ENCODE results near the gene TSSK2.

Gene TSSK2

DNA sequence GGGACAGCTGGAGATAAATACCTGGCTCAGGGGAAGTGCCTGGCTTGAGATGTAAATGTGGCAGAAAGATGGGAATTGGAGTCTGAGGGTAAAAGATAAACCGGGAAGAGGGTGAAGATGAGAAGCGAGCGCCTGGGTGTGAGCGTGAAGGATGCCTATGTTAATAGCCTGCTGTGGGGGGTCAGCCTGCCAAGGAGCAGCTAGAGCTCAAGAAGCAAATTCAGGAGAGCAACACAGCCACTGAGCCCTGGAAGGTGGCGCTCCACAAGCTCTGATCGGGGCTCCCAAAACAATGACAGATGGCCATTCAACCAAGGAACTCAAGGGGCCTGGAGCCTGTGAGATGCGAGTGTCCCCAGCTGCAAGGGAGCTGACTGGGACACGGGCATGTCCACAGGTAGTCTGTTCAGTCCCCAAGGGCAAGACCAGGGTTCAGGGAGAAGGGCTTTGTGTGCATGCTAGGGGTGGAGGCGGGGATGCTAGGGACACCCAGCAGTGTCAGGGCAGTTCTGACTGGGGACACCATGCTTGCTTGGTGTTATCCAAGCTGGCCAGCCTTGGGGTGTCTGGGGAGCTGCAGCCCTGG, 16.2 kb downstream of the TSSK2 start:
- no peaks in the 10 kb centered on the region for H3K9me3 ChIP-seq (ENCODE audit: low read length)
- H3K27ac ChIP-seq (ENCODE audit: low read depth, low read length, poor library complexity, severe bottlenecking) = no peak overlapping the region
- H3K9me2 ChIP-seq (ENCODE audit: low read depth, low read length) = no peaks in the 10 kb centered on the region
- no peaks in the 10 kb centered on the region for H4K20me1 ChIP-seq (ENCODE audit: insufficient read depth, low read length)
- peaks cover 12% of the 10 kb centered on the region for H3K4me1 ChIP-seq (ENCODE audit: insufficient read depth, low read length, severe bottlenecking)
- H3K4me2 ChIP-seq (ENCODE audit: low read length) = no peak overlapping the region
- H3K36me3 ChIP-seq (ENCODE audit: insufficient read depth, low read length) = peaks cover 4% of the 10 kb centered on the region; the same call in 1 of the 2 replicates
- H3F3A ChIP-seq (ENCODE audit: insufficient read depth, low read length) = no peaks in the 10 kb centered on the region
- no peak overlapping the region for H2AFZ ChIP-seq (ENCODE audit: low read length)
- no peaks in the 10 kb centered on the region for H3K27me3 ChIP-seq (ENCODE audit: insufficient read depth, low read length)
- 0 out of 2 replicates have a peak, but pooled peaks cover 5% of the 10 kb centered on the region for H3K79me2 ChIP-seq (ENCODE audit: insufficient read depth, low read length)
- no peak overlapping the region for H3K4me3 ChIP-seq (ENCODE audit: low read depth, low read length, poor library complexity, severe bottlenecking)
- no peak overlapping the region for H3K9ac ChIP-seq (ENCODE audit: low read length)
- no peak for TF ChIP-seq EZH2 (IDR thresholded peaks at IDR 0.05; ENCODE audit: borderline replicate concordance, low read length)
- TF ChIP-seq, protein P1, sequence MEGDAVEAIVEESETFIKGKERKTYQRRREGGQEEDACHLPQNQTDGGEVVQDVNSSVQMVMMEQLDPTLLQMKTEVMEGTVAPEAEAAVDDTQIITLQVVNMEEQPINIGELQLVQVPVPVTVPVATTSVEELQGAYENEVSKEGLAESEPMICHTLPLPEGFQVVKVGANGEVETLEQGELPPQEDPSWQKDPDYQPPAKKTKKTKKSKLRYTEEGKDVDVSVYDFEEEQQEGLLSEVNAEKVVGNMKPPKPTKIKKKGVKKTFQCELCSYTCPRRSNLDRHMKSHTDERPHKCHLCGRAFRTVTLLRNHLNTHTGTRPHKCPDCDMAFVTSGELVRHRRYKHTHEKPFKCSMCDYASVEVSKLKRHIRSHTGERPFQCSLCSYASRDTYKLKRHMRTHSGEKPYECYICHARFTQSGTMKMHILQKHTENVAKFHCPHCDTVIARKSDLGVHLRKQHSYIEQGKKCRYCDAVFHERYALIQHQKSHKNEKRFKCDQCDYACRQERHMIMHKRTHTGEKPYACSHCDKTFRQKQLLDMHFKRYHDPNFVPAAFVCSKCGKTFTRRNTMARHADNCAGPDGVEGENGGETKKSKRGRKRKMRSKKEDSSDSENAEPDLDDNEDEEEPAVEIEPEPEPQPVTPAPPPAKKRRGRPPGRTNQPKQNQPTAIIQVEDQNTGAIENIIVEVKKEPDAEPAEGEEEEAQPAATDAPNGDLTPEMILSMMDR (IDR thresholded peaks at IDR 0.05; ENCODE audit: low read length) = no peak

GRCh38 chr22:19148417-19149046, 17.4 kb downstream of the TSSK2 start:
- no peaks in the 10 kb centered on the region for H3F3A ChIP-seq (ENCODE audit: insufficient read depth, low read length)
- H3K4me3 ChIP-seq (ENCODE audit: low read depth, low read length, poor library complexity, severe bottlenecking) = no peak overlapping the region
- no peaks in the 10 kb centered on the region for H3K9me2 ChIP-seq (ENCODE audit: low read depth, low read length)
- peaks cover 8% of the 10 kb centered on the region for H3K4me1 ChIP-seq (ENCODE audit: insufficient read depth, low read length, severe bottlenecking)
- no peak overlapping the region for H2AFZ ChIP-seq (ENCODE audit: low read length)
- no peak overlapping the region for H3K4me2 ChIP-seq (ENCODE audit: low read length)
- H3K27ac ChIP-seq (ENCODE audit: low read depth, low read length, poor library complexity, severe bottlenecking) = no peak overlapping the region
- no peaks in the 10 kb centered on the region for H3K27me3 ChIP-seq (ENCODE audit: insufficient read depth, low read length)
- no peaks in the 10 kb centered on the region for H3K36me3 ChIP-seq (ENCODE audit: insufficient read depth, low read length)
- TF ChIP-seq, protein P1 (IDR thresholded peaks at IDR 0.05; ENCODE audit: low read length) = no peak
- TF ChIP-seq EZH2 (IDR thresholded peaks at IDR 0.05; ENCODE audit: borderline replicate concordance, low read length) = no peak
- H4K20me1 ChIP-seq (ENCODE audit: insufficient read depth, low read length) = no peaks in the 10 kb centered on the region
- H3K9ac ChIP-seq (ENCODE audit: low read length) = no peak overlapping the region
- no peaks in the 10 kb centered on the region for H3K9me3 ChIP-seq (ENCODE audit: low read length)
- 0 out of 2 replicates have a peak, but pooled peaks cover 5% of the 10 kb centered on the region for H3K79me2 ChIP-seq (ENCODE audit: insufficient read depth, low read length)

- H3K4me2 ChIP-seq (ENCODE audit: low read length) = no peak overlapping the region
These were observed 18.2 kb downstream of the TSSK2 start for GRCh38 chr22:19149047-19149883.

More at GRCh38 chr22:19149047-19149883, 18.2 kb downstream of the TSSK2 start:
- Histone ChIP-seq H3K79me2 (ENCODE audit: insufficient read depth, low read length) (no peaks in the 10 kb centered on the region), H3K9me2 (ENCODE audit: low read depth, low read length) (no peaks in the 10 kb centered on the region), H3K9me3 (ENCODE audit: low read length) (no peaks in the 10 kb centered on the region), H3K4me3 (ENCODE audit: low read depth, low read length, poor library complexity, severe bottlenecking) (no peak overlapping the region), H3F3A (ENCODE audit: insufficient read depth, low read length) (no peaks in the 10 kb centered on the region), H3K27ac (ENCODE audit: low read depth, low read length, poor library complexity, severe bottlenecking) (no peak overlapping the region), H3K9ac (ENCODE audit: low read length) (no peak overlapping the region), H3K27me3 (ENCODE audit: insufficient read depth, low read length) (no peaks in the 10 kb centered on the region), H3K36me3 (ENCODE audit: insufficient read depth, low read length) (no peaks in the 10 kb centered on the region), H4K20me1 (ENCODE audit: insufficient read depth, low read length) (no peaks in the 10 kb centered on the region), H3K4me1 (ENCODE audit: insufficient read depth, low read length, severe bottlenecking) (peaks cover 4% of the 10 kb centered on the region), H2AFZ (ENCODE audit: low read length) (no peak overlapping the region)
- TF ChIP-seq EZH2 (IDR thresholded peaks at IDR 0.05; ENCODE audit: borderline replicate concordance, low read length) = no peak
- TF ChIP-seq, protein P1 (IDR thresholded peaks at IDR 0.05; ENCODE audit: low read length) = no peak

Data from OCI-LY1 (cell line).